NCI-H1930 (cell line): ENCODE data around the gene SLC34A1.

ENCODE experiments used
- DNase-seq, 2 experiments: peaks; one replicate each; lab custom pipeline; 2025; lab: John Stamatoyannopoulos, UW

The SLC34A1 gene

GRCh38 chr5:177388521-177389052 lies 4.4 kb downstream of the SLC34A1 start:
- no peak for DNase-seq

GRCh38 chr5:177389241-177390169 lies 5.3 kb downstream of the SLC34A1 start:
- no peak for DNase-seq

DNA sequence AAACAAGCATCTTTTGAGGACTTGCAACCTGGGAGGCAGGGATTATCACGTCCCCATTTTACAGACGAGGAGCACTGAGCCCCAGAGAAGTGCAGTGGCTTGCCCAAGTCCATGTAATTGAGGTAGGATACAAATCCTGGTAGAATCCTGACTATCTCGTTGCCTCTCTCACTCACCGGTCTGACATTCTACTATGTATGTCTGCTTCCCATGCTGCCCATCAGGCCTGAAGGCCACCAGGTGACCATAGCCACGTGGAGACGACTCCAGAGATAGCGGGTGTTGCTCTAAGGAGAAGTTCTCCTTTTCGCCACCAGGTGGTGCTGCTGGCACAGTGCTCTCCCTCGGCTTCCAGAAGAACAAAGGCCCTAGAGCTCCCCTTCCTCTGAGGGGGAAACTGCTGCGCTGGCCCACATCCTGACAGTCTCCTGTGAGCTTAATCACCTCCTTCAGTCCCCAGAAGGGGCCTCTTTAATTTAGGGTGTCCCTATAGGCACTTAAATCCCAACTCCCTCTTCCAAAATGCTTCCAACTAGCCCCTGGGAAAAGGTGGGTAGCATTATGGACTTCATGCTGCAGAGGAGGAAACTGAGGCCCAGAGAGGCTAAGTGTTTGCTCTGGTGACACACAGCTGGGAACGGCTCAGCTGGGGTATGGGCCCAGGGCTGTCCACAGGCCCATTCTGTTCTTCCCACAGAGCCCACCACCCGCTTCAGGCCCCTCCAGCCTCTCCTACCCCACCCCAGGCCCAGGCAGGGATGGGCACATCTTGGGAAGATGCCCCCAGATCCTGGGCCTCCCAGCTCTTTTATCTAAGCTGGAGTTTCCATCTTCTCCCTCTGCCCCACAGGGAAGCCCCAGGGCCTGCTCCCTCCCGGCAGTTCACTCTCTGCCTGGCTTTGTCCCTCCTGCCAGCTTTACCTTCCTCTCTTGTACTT lies 6.4 kb downstream of the SLC34A1 start:
- DNase-seq = peak; percentile 52 to 67

- no peak for DNase-seq
Observed at GRCh38 chr5:177392765-177393164, 8.5 kb downstream of the SLC34A1 start.

DNA sequence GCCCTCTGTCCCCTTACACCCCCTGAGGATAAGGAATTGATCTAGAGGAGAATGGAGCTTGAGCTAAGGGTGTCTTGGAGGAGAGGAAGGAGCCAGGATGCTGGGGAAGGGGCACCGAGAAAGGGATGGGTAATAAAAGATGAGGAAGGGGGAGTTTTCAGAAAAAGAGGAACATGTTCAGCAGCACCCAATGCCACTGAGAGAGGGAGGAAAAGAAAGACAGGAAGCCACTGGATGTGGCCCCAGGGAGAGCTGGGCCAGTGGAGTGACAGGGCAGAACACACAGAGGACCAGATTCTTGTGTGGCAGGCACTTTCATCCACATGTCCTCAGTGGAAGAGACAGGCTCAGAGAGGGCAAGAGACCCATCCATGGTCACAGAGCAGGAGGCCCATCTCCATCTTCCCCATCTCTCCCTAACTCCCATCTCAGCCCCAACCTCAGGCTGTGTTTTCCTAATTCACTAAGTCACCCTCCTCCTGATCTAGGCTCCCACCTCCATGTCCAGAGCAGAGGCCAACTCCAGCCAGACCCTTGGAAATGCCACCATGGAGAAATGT lies 9.1 kb downstream of the SLC34A1 start:
- DNase-seq = no peak

- no peak for DNase-seq
Observed at GRCh38 chr5:177393990-177394389, 9.8 kb downstream of the SLC34A1 start.

GRCh38 chr5:177396078-177396477 lies 11.8 kb downstream of the SLC34A1 start:
- no peak for DNase-seq

- DNase-seq = no peak
Observed at GRCh38 chr5:177396807-177397206, 12.6 kb downstream of the SLC34A1 start.

DNA sequence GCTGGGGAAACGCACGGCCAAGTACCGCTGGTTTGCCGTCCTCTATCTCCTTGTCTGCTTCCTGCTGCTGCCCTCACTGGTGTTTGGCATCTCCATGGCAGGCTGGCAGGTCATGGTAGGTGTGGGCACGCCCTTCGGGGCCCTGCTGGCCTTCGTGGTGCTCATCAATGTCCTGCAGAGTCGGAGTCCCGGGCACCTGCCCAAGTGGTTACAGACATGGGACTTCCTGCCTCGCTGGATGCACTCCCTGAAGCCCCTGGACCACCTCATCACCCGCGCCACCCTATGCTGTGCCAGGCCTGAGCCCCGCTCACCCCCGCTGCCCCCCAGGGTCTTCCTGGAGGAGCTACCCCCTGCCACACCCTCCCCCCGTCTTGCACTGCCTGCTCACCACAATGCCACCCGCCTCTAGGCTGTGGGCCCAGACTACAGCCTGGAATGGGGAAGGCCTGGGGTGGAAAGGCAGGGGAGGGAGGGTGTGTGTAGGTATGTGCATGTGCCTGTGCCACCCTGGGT lies 13.7 kb downstream of the SLC34A1 start:
- no peak for DNase-seq

GRCh38 chr5:177399997-177400868 lies 16.0 kb downstream of the SLC34A1 start, which contains the start of gene PFN3:
Gene PFN3 (minus strand): TSS chr5:177400661. CDS start chr5:177400576, 85 bp downstream.
- no peak for DNase-seq

- DNase-seq = peak; percentile 49 to 71
Observed at GRCh38 chr5:177402271-177403043, 18.2 kb downstream of the SLC34A1 start.

DNA sequence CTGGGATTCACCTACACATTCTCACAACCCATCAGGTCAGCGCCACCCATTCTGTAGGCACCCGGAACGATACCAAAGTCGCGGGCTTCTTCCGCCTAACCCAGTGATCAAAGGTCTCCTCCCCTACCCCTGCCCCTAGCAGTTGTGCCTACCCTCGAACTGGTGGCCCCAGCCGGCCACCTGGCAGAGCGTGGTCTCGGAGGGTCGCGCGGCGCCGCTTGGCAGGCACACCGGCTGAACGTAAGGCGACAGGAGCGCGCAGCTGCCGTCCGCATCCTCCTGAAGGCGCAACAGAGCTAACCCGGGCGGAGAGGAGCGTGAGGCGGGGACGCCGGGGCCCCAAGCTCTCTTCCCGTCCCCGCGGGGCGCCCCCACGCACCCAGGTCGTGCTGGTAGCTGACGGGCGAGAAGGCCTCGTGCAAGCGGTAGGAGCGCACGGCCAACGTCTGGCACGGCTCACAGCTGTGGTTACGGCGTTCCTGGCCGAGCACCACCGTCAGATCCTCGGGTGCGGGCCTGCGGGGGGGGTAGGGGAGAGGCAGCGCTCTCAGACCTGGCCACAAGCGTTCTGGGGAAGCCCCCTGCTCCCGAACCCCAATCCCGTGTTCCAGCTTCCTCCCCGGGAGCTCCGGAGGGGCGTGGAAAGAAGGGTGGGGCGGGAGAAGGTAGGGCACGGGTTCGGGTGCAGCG lies 19.0 kb downstream of the SLC34A1 start:
- peak in 1 of 2 experiments; percentile 51 for DNase-seq

DNA sequence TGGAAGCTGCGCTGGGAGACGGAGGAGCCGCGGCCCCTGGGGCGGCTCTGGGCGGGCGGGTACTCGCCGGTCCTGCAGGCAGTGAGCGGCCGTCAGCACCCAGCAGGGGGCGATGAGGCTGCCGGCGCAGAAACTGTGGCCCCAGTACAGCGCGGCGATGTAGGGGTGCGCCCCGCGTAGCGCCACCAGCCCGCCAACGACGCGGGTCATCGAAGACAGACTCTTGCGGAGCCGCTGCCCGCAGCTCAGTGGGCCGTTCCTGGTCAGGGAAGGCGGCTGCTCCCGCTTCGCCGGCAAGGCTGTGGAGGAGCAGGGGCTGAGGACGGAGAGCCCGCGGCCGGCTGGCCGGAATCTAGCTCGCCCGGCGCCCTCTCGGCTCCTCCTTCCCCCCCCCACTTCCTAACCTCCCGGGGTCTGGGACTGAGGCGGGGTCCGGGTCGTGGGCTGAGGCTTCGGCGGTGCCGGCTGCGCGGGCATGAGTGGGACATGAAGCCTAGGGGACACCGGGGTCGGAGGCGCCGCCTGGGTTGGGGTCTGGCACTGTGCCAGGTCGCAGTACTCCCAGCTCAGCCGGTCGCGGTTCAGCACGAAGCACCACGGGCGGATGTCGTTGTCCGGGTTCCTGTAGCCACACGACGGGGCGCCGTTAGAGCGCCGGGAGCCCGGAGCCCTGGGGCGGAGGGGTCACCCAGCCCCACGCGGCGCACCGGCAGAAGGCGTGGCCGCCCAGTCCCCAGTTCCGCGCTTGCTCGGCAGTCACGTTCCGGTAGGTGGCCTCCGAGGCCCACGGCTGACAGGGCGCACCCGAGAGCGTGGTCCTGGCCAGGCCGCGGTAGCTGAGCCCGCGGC lies 19.8 kb downstream of the SLC34A1 start:
- DNase-seq = peak; percentile 39 to 62

GRCh38 chr5:177404641-177405179 lies 20.5 kb downstream of the SLC34A1 start:
- no peak for DNase-seq

GRCh38 chr5:177405312-177405711 lies 21.1 kb downstream of the SLC34A1 start:
- no peak for DNase-seq

- DNase-seq = no peak
Observed at GRCh38 chr5:177405805-177406204, 21.6 kb downstream of the SLC34A1 start.

DNA sequence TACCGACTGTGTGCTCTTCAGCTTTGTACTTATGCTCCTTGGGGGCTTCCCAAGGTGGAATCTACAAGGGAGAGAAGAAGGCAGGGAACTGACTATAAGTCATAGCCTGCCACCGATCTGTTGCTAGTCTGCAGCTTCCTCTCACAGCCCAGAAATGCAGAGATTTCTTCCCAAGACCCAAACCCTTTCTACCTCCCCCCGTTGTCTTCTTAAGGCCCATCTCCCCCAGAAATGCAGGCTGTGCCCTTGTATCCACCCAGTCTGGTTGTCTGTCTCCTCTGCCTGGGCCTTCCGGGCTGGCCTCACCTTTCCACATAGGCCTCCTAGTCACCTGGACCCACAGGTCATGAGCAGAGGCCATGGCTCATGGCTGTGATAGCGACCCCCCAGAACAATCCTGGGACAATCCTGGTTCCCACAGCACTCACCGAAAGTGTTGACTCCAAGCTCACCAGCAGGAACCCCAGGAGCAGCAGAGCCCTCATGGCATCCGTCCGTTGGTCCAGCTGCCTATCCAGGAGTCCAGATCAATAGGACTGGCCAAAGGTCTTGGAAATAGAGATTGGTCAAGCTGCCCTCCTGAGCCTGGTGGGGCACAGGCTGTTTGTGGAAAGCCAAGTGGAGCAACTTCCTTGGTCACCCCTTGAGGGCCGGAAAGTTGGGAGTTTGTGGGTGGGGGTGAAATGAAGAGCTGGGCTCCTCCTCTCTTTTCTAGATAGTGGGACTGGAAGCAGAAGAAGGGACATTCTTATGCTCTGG lies 25.0 kb downstream of the SLC34A1 start, which contains the start of gene F12:
Gene F12, minus strand, starts transcription at position 522 of the 759 bp plus-strand sequence. Its CDS starts 37 bp downstream, at position 485.
- DNase-seq = no peak
